A549 treated with DMSO at 1 μM for 4 hours (cell line): ENCODE data around the gene ZNF292. TPM values are rescaled to one million over a fixed set of nuclear protein-coding genes. Genes with fewer than 3 reads are reported as not detected.

Experiments used
- total RNA-seq: library from RNA; stranded (reverse); fragments of 200-300 nt; extraction: Qiagen RNA extraction; gene quantifications from 5 replicates; pipeline ENCODE4 v1.2.3, GENCODE V29; 2022; ENCODE audit warnings: low read depth

The ZNF292 gene
- 2.5 to 4.9 TPM (median 4.4 TPM) in 5 replicates for total RNA-seq

GRCh38 chr6:87154993-87155841, at the start of gene ZNF292:
Gene ZNF292 (plus strand): TSS chr6:87155565. CDS start chr6:87155592, 27 bp downstream.

Other genes with a start within 250 kb of the ZNF292 start
- not detected in 5 replicates for gene HTR1E, start 218.0 kb upstream of the ZNF292 start, total RNA-seq
- 0.19 to 0.20 TPM (median 0.19 TPM) in 3 of 5 replicates, not detected in the others for gene CGA, start 60.5 kb upstream of the ZNF292 start, total RNA-seq
- gene SMIM8, start 167.0 kb downstream of the ZNF292 start, total RNA-seq = 1.7 to 3.8 TPM (median 3.5 TPM) in 5 replicates
- not detected in 5 replicates for gene GJB7, start 173.7 kb downstream of the ZNF292 start, total RNA-seq
- 0.15 to 0.19 TPM (median 0.17 TPM) in 3 of 5 replicates, not detected in the others for gene C6orf163, start 189.2 kb downstream of the ZNF292 start, total RNA-seq